OCI-LY1 (cell line): Measurements from ENCODE around the gene JUN.

Source experiments
- H2AFZ ChIP-seq: fragments of 200-600 bp; sonication (generic), shearing (Covaris generic); 2 replicates; pipeline ENCODE4 v1.6.0; 2014; ENCODE audit warnings: antibody characterized with exemption, mild to moderate bottlenecking, low read length
- H3F3A ChIP-seq: fragments of 200-600 bp; sonication (generic), shearing (Covaris generic); 2 replicates; pipeline ENCODE4 v1.6.0; 2014; ENCODE audit warnings: mild to moderate bottlenecking, antibody characterized with exemption, low read length, moderate library complexity; ENCODE audit not compliant: insufficient read depth
- H3K27ac ChIP-seq: fragments of 200-600 bp; sonication (generic); 2 replicates; pipeline ENCODE4 v1.5.1; 2014; ENCODE audit warnings: low read length, mixed run types, mild to moderate bottlenecking, low read depth; ENCODE audit not compliant: poor library complexity, severe bottlenecking
- H3K27me3 ChIP-seq: fragments of 200-600 bp; sonication (generic); 2 replicates; pipeline ENCODE4 v1.6.0; 2014; ENCODE audit warnings: antibody characterized with exemption, mild to moderate bottlenecking, low read length, moderate library complexity; ENCODE audit not compliant: insufficient read depth
- H3K36me3 ChIP-seq: fragments of 200-600 bp; sonication (generic); 2 replicates; pipeline ENCODE4 v1.6.1; 2014; ENCODE audit warnings: mild to moderate bottlenecking, antibody characterized with exemption, low read length, moderate library complexity, mixed read lengths; ENCODE audit not compliant: insufficient read depth
- H3K4me1 ChIP-seq: fragments of 200-600 bp; sonication (generic); 2 replicates; pipeline ENCODE4 v1.5.1; 2014; ENCODE audit warnings: mild to moderate bottlenecking, low read length, moderate library complexity; ENCODE audit not compliant: insufficient read depth, severe bottlenecking
- H3K4me2 ChIP-seq: fragments of 200-600 bp; sonication (generic), shearing (Covaris generic); 2 replicates; pipeline ENCODE4 v1.6.1; 2014; ENCODE audit warnings: low read length
- H3K4me3 ChIP-seq: fragments of 200-600 bp; sonication (generic); 2 replicates; pipeline ENCODE4 v1.5.1; 2014; ENCODE audit warnings: low read length, low read depth, mild to moderate bottlenecking, mixed read lengths; ENCODE audit not compliant: poor library complexity, severe bottlenecking
- H3K79me2 ChIP-seq: fragments of 200-600 bp; shearing (Covaris generic); 2 replicates; pipeline ENCODE4 v1.6.1; 2016; ENCODE audit warnings: mixed run types, low read length, mixed read lengths; ENCODE audit not compliant: insufficient read depth
- H3K9ac ChIP-seq: fragments of 200-600 bp; sonication (generic), shearing (Covaris generic); 2 replicates; pipeline ENCODE4 v1.6.1; 2014; ENCODE audit warnings: mild to moderate bottlenecking, low read length, mixed read lengths
- H3K9me2 ChIP-seq: fragments of 200-600 bp; sonication (generic), shearing (Covaris generic); 2 replicates; pipeline ENCODE4 v1.6.1; 2014; ENCODE audit warnings: low read depth, mild to moderate bottlenecking, low read length, mixed read lengths
- H3K9me3 ChIP-seq: fragments of 200-600 bp; shearing (Covaris generic); 2 replicates; pipeline ENCODE4 v1.6.1; 2014; ENCODE audit warnings: low read length, mixed read lengths
- H4K20me1 ChIP-seq: fragments of 200-600 bp; sonication (generic), shearing (Covaris generic); 2 replicates; pipeline ENCODE4 v1.6.0; 2016; ENCODE audit warnings: mild to moderate bottlenecking, low read length; ENCODE audit not compliant: insufficient read depth
- CTCF ChIP-seq: fragments of 200-600 bp; sonication (generic), shearing (Covaris generic); IDR thresholded peaks from 2 replicates; pipeline ENCODE4 v1.5.1; 2017; ENCODE audit warnings: mild to moderate bottlenecking, antibody characterized with exemption, low read length, moderate library complexity, mixed read lengths
- EZH2 ChIP-seq: fragments of 200-600 bp; sonication (generic), shearing (Covaris generic); IDR thresholded peaks from 2 replicates; pipeline ENCODE4 v1.8.0; 2017; ENCODE audit warnings: borderline replicate concordance, mixed run types, mild to moderate bottlenecking, antibody characterized with exemption, low read length, moderate library complexity, mixed read lengths

The JUN gene

GRCh38 chr1:58813361-58813760 lies 29.5 kb upstream of the JUN start:
- Histone ChIP-seq H3K4me1 (peaks cover 19% of the 10 kb centered on the region), H3K27me3 (no peaks in the 10 kb centered on the region; the same call in 1 of the 2 replicates), H3F3A (no peaks in the 10 kb centered on the region), H3K36me3 (no peaks in the 10 kb centered on the region), H3K4me2 (no peak overlapping the region), H3K9ac (no peak overlapping the region), H3K27ac (no peak overlapping the region), H3K9me3 (no peaks in the 10 kb centered on the region), H3K79me2 (no peaks in the 10 kb centered on the region), H3K4me3 (no peak overlapping the region), H3K9me2 (no peaks in the 10 kb centered on the region), H4K20me1 (no peaks in the 10 kb centered on the region), H2AFZ (no peak overlapping the region)
- TF ChIP-seq CTCF (no peak), EZH2 (no peak)

DNA sequence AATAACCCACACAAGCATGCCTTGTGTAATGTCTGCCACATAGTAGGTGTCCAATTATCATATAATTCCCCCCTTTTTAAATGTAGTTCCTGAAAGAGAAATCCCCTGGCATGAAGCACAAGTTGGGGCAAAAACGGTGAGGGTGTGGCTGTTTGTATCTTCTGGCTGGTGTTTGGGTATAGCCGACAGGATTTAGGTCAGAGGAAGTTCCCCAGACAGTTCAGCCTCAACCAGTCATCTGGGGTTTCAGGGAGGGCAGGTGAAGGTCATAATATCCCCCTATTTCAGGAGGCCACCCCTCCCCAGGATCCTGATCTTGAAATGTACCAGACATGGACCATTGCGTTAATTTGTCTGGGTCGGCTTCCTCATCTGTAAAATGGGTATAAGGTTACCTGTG lies 29.1 kb upstream of the JUN start:
- peaks cover 19% of the 10 kb centered on the region for H3K4me1 ChIP-seq
- H3K4me3 ChIP-seq, result no peak overlapping the region
- TF ChIP-seq CTCF (no peak), EZH2 (no peak)
- H3F3A ChIP-seq, result no peaks in the 10 kb centered on the region
- no peaks in the 10 kb centered on the region for H3K9me2 ChIP-seq
- no peaks in the 10 kb centered on the region for H3K9me3 ChIP-seq
- no peaks in the 10 kb centered on the region for H3K79me2 ChIP-seq
- H3K27ac ChIP-seq, result no peak overlapping the region
- H2AFZ ChIP-seq, result no peak overlapping the region
- no peaks in the 10 kb centered on the region for H4K20me1 ChIP-seq
- no peak overlapping the region for H3K9ac ChIP-seq
- no peaks in the 10 kb centered on the region for H3K36me3 ChIP-seq
- H3K4me2 ChIP-seq, result no peak overlapping the region
- H3K27me3 ChIP-seq, result no peaks in the 10 kb centered on the region; the same call in 1 of the 2 replicates

- Histone ChIP-seq H3F3A (no peaks in the 10 kb centered on the region), H3K9me3 (no peaks in the 10 kb centered on the region), H3K36me3 (no peaks in the 10 kb centered on the region), H2AFZ (no peak overlapping the region), H3K27ac (no peak overlapping the region), H3K79me2 (no peaks in the 10 kb centered on the region), H3K4me2 (no peak overlapping the region), H4K20me1 (no peaks in the 10 kb centered on the region), H3K4me3 (no peak overlapping the region), H3K27me3 (no peaks in the 10 kb centered on the region; the same call in 1 of the 2 replicates), H3K4me1 (peaks cover 19% of the 10 kb centered on the region), H3K9me2 (no peaks in the 10 kb centered on the region), H3K9ac (no peak overlapping the region)
- no peak for TF ChIP-seq CTCF
- TF ChIP-seq EZH2, result no peak
Measured at GRCh38 chr1:58812468-58812867, 28.6 kb upstream of the JUN start.
